GM12878 (cell line): Measurements from ENCODE around the gene CCNJ. TPM values are rescaled to one million over a fixed set of nuclear protein-coding genes. Genes with fewer than 3 reads are reported as not detected.

Experiments used
- ATAC-seq: fragments of 200-7000 bp; cut with Tn5 transposase; 3 replicates; pipeline ENCODE4 v1.9.1; 2020; ENCODE audit warnings: mild to moderate bottlenecking, moderate library complexity
- BruUV-seq: library from RNA; stranded (reverse); fragments of 400-500 nt; replicated peaks from 2 replicates; lab custom pipeline; 2021; lab: Mats Ljungman, UMichigan
- CTCF ChIA-PET: fragments of 300-600 bp; sonication (Branson Sonifier 250); formaldehyde crosslinking; extraction: SDS; loops from one replicate; lab custom pipeline; 2021; ENCODE audit warnings: inconsistent platforms; lab: Yijun Ruan, JAX
- POLR2A ChIA-PET: fragments of 350-600 bp; formaldehyde crosslinking; extraction: SDS; loops from one replicate; lab custom pipeline; 2021; ENCODE audit warnings: inconsistent platforms; lab: Charles Lee
- RAD21 ChIA-PET: fragments of 300-600 bp; sonication (Branson Sonifier 250); formaldehyde crosslinking; loops from one replicate; lab custom pipeline; 2023; ENCODE audit warnings: antibody characterized with exemption; ENCODE audit not compliant: unreplicated experiment; lab: Charles Lee
- SMC1A ChIA-PET: fragments of 300-600 bp; sonication (Branson Sonifier 250); formaldehyde crosslinking; loops from one replicate; lab custom pipeline; 2023; ENCODE audit not compliant: unreplicated experiment, uncharacterized antibody; lab: Charles Lee
- DNase-seq: peaks from one replicate; pipeline ENCODE4 v3.0.0-alpha.2; 2011; ENCODE audit warnings: low read depth, low spot score
- FAIRE-seq: peaks from 3 replicates; lab custom pipeline; 2011; peaks lifted over from hg19 to GRCh38; lab: Jason Lieb, UNC
- H2AFZ ChIP-seq: 2 replicates; pipeline ENCODE4 v1.6.0; 2011; ENCODE audit warnings: low read depth, low read length, control low read depth; ENCODE audit not compliant: control insufficient read depth
- H3K27ac ChIP-seq: 2 replicates; pipeline ENCODE4 v1.5.1; 2011; ENCODE audit warnings: control low read depth; ENCODE audit not compliant: control insufficient read depth, insufficient read depth
- H3K27me3 ChIP-seq, 2 experiments: replicated peaks in 1 of 2; 2 replicates each; pipeline versions ENCODE4 v1.6.0 to v1.6.1; 2011; ENCODE audit warnings: low read length in 1 of 2; ENCODE audit not compliant: control insufficient read depth in 2 of 2, insufficient read depth in 2 of 2
- H3K36me3 ChIP-seq, 2 experiments: 2 replicates each; pipeline ENCODE4 v1.5.1; 2011; ENCODE audit warnings: low read length in 1 of 2; ENCODE audit not compliant: control insufficient read depth in 2 of 2, insufficient read depth in 2 of 2
- H3K4me1 ChIP-seq: 2 replicates; pipeline ENCODE4 v1.6.1; 2011; ENCODE audit warnings: mild to moderate bottlenecking, low read length, moderate library complexity, mixed read lengths; ENCODE audit not compliant: control insufficient read depth, insufficient read depth
- H3K4me2 ChIP-seq: 2 replicates; pipeline ENCODE4 v1.6.0; 2011; ENCODE audit warnings: control low read depth; ENCODE audit not compliant: control insufficient read depth, insufficient read depth
- H3K4me3 ChIP-seq: fragments of 200-600 bp; sonication (generic); 2 replicates; pipeline ENCODE4 v1.5.1; 2016
- H3K79me2 ChIP-seq: 2 replicates; pipeline ENCODE4 v1.6.0; 2011; ENCODE audit warnings: low read length; ENCODE audit not compliant: control insufficient read depth, insufficient read depth
- H3K9ac ChIP-seq: 2 replicates; pipeline ENCODE4 v1.8.0; 2011; ENCODE audit warnings: low read length, control low read depth, mixed read lengths; ENCODE audit not compliant: control insufficient read depth, insufficient read depth
- H3K9me3 ChIP-seq: replicated peaks from 3 replicates; pipeline ENCODE4 v1.5.1; 2011; ENCODE audit warnings: mild to moderate bottlenecking, low read length; ENCODE audit not compliant: control insufficient read depth, insufficient read depth
- H4K20me1 ChIP-seq: 2 replicates; pipeline ENCODE4 v1.6.0; 2011; ENCODE audit not compliant: control insufficient read depth, insufficient read depth
- ATF7 ChIP-seq: fragments of 450-650 bp; IDR thresholded peaks from 2 replicates; pipeline ENCODE4 v1.6.1; 2016; ENCODE audit warnings: low read depth, mild to moderate bottlenecking
- CREB1 ChIP-seq: IDR thresholded peaks from 2 replicates; pipeline ENCODE4 v1.6.1; 2012; ENCODE audit warnings: low read depth, mild to moderate bottlenecking, inconsistent platforms
- FOXK2 ChIP-seq: fragments of 450-650 bp; IDR thresholded peaks from 2 replicates; pipeline ENCODE4 v1.6.1; 2017; ENCODE audit warnings: mild to moderate bottlenecking, moderate library complexity
- HDGF ChIP-seq: fragments of 450-650 bp; IDR thresholded peaks from 2 replicates; pipeline ENCODE4 v1.6.1; 2016; ENCODE audit warnings: antibody characterized with exemption
- IRF5 ChIP-seq: fragments of 450-650 bp; IDR thresholded peaks from 2 replicates; pipeline ENCODE4 v1.6.1; 2017; ENCODE audit warnings: borderline replicate concordance
- NFYA ChIP-seq: IDR thresholded peaks from 2 replicates; pipeline ENCODE4 v1.6.1; 2011; ENCODE audit warnings: low read depth, mild to moderate bottlenecking, low read length, improper control_type of control experiment, borderline replicate concordance
- NR2C2 ChIP-seq: IDR thresholded peaks from 2 replicates; pipeline ENCODE4 v1.6.1; 2011; ENCODE audit warnings: borderline replicate concordance, low read depth; ENCODE audit not compliant: control insufficient read depth, insufficient read length
- NRF1 ChIP-seq: conservative IDR thresholded peaks from 2 replicates; pipeline ENCODE4 v1.6.1; 2011; ENCODE audit warnings: mild to moderate bottlenecking, low read depth, low read length, improper control_type of control experiment
- PAX8 ChIP-seq: fragments of 450-650 bp; IDR thresholded peaks from 2 replicates; pipeline ENCODE4 v1.6.1; 2017; ENCODE audit warnings: mild to moderate bottlenecking, moderate library complexity
- PBX3 ChIP-seq: IDR thresholded peaks from 2 replicates; pipeline ENCODE4 v1.6.1; 2011; ENCODE audit warnings: mild to moderate bottlenecking, low read depth, low read length, moderate library complexity; ENCODE audit not compliant: insufficient replicate concordance
- PKNOX1 ChIP-seq: fragments of 450-650 bp; IDR thresholded peaks from 2 replicates; pipeline ENCODE4 v1.6.1; 2016; ENCODE audit warnings: mild to moderate bottlenecking
- PRDM15 ChIP-seq: fragments of 450-650 bp; formaldehyde crosslinking; IDR thresholded peaks from 2 replicates; pipeline ENCODE4 v1.4.0; 2020; ENCODE audit warnings: mild to moderate bottlenecking, moderate library complexity
- RAD21 ChIP-seq: IDR thresholded peaks from 2 replicates; pipeline ENCODE4 v1.6.1; 2011; ENCODE audit warnings: mild to moderate bottlenecking, low read depth, low read length, moderate library complexity; ENCODE audit not compliant: insufficient read depth
- SMARCA5 ChIP-seq: fragments of 450-650 bp; IDR thresholded peaks from 2 replicates; pipeline ENCODE4 v1.6.1; 2017; ENCODE audit warnings: mild to moderate bottlenecking
- TAF1 ChIP-seq: IDR thresholded peaks from 2 replicates; pipeline ENCODE4 v1.6.1; 2011; ENCODE audit warnings: mild to moderate bottlenecking, low read depth, low read length, borderline replicate concordance
- WGBS: methylation state at CpG from one replicate; pipeline ENCODE4 v1.1.6; 2016; ENCODE audit warnings: low lambda C conversion rate; ENCODE audit not compliant: insufficient replicate concordance, insufficient coverage; ENCODE audit errors: missing lambda C conversion rate; 5-methylcytosine and 5-hydroxymethylcytosine counted together
- in situ Hi-C: fragments of 300-500 bp; cut with MboI; formaldehyde crosslinking; loops from 9 replicates; pipeline ENCODE4 v1.14.3; 2018; ENCODE audit warnings: mixed read lengths
- intact Hi-C: fragments of 100-400 bp; cut with micrococcal nuclease; formaldehyde crosslinking; loops from one replicate; pipeline ENCODE4 v1.14.2; 2022; ENCODE audit not compliant: unreplicated experiment
- polyA plus RNA-seq, 11 experiments: library from polyadenylated mRNA; depleted of rRNA in 4 of 11; unstranded in 6 of 11; stranded (reverse) in 5 of 11; fragments of >200 nt; fragmentation: Nextera tagmentation in 4 of 11; fragmentation: Illumina TruSeq in 1 of 11; extraction: Ambion mirVana in 4 of 11; extraction: Trizol in 1 of 11; gene quantifications; 1 replicate in 1 of 11; 2 replicates in 10 of 11; pipeline versions ENCODE4 v1.2.1 to v1.2.3, GENCODE V29; 2011 to 2016; ENCODE audit warnings: inconsistent platforms in 2 of 11, missing spikeins in 2 of 11, low read depth in 1 of 11
- total RNA-seq, 4 experiments: library from RNA; depleted of rRNA in 3 of 4; stranded (reverse); fragments of >200 nt in 3 of 4; fragmentation: Illumina TruSeq in 1 of 4; extraction: Trizol in 1 of 4; gene quantifications; 2 replicates each; pipeline versions ENCODE4 v1.2.1 to v1.2.3, GENCODE V29; 2013 to 2021

CCNJ gene
- total and polyA plus RNA-seq, 10 of the 15 experiments (the other 5 are each of a cell fraction or from before 2014, with no cell fraction given): 0.56 to 8.8 (median 6.6) TPM

GRCh38 chr10:96046546-96046945 is 3.2 kb downstream of the CCNJ start:
- intact Hi-C loops: loop anchor here (2.0 to 10.0 kb wide), 3 partner anchors 42 to 248 kb away; partner anchors contain the start of gene ZNF518A
- Histone ChIP-seq H2AFZ (no peak overlapping the region), H3K4me2 (peak overlapping the region; percentile 72), H3K4me3 (0 out of 2 replicates have a peak overlapping the region, but pooled peaks have one; percentile 1), H3K27me3 (no peaks in the 10 kb centered on the region), H4K20me1 (no peaks in the 10 kb centered on the region), H3K4me1 (peaks cover 11% of the 10 kb centered on the region), H3K79me2 (peaks cover 55% of the 10 kb centered on the region), H3K9me3 (no peaks in the 10 kb centered on the region), H3K9ac (no peak overlapping the region), H3K27ac (no peak overlapping the region), H3K36me3 (peaks cover 0 to 2% of the 10 kb centered on the region in 2 experiments; a peak in 2 of 4 replicates)
- ChIA-PET RAD21 (interaction anchor here (0.8 to 1.5 kb wide), 8 partner anchors 9 to 246 kb away, joined by 3 to 6 read pairs (median 3); no protein-coding TSS in a partner anchor), POLR2A (no interaction called here), CTCF (interaction anchor here (0.5 to 1.9 kb wide), 19 partner anchors 9 to 291 kb away, joined by 3 to 11 read pairs (median 4); partner anchors contain the start of gene ZNF518A), SMC1A (interaction anchor here (0.8 to 2.6 kb wide), 11 partner anchors 10 to 247 kb away, joined by 3 to 7 read pairs (median 4); partner anchors contain the start of gene ZNF518A)
- FAIRE-seq (no peak), ATAC-seq (no peak), DNase-seq (no peak)
- no TSS peak for BruUV-seq
- no peak for TF ChIP-seq PRDM15
- TF ChIP-seq NRF1: no peak
- no peak for TF ChIP-seq FOXK2
- TF ChIP-seq NFYA: no peak
- TF ChIP-seq PBX3: no peak
- no peak for TF ChIP-seq HDGF
- TF ChIP-seq ATF7: no peak
- TF ChIP-seq CREB1: no peak
- TF ChIP-seq RAD21: no peak
- TF ChIP-seq TAF1: no peak
- no peak for TF ChIP-seq NR2C2
- TF ChIP-seq SMARCA5: no peak
- no peak for TF ChIP-seq PAX8
- TF ChIP-seq PKNOX1: no peak
- TF ChIP-seq IRF5: no peak
- 95% methylated on average over 1 of the region's 1 CpG for WGBS
- in situ Hi-C loops: no loop called here
